Measurements from ENCODE around the gene SRSF4.
"Not testable (repeated sequence)": the region's sequence is repeated elsewhere in the genome, so short reads cannot be mapped to it uniquely, and the experiment has no call there.

SRSF4 gene

DNA sequence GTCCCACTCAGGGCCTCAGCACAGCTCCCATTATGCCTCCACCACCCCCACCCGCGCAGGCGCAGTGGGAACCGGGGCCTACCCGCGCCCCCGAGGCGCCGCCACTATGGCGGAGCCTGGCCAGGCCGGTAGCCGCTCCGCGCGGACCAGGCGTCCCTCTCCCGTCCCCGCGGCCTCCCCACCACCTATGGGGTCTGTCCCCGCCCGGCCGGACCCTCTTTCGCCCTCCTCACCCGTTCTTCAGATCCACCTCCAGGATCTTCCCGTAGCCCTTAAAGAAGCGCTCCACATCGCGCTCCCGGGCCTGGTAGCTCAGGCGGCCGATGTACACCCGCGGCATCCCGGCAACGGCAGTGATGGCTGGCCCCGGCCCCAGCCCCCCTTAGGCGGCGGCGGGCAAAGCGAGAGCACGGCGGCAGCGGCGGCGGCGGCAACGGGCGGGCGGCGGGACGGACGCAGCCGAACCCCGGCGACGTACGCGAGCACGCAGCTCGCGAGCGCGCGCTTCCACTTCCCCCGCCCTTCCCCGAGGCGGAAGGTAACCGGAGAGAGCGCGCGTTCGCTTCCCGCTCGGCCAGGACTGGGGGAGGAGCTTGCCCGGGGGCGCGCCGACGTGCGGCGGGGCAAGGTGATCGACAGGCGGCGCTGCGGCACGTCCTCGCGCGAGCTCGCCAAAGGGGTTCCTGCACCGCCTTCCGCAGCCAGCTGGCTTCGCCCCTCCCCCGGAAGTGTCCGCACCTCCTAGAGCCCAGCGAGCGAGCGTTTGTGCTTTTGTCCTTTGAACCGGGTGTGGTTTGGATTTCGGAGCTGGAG is at the start of gene SRSF4:
SRSF4 (minus strand) TSS at position 488 of the 813 bp plus-strand sequence; CDS start at position 340, 148 bp downstream.
- peak; percentile 80 to 99 (median 95) for DNase-seq

- peak; percentile 53 to 96 (median 88) for DNase-seq
Measured at GRCh38 chr1:29230553-29231378, 49.1 kb upstream of the SRSF4 start, which contains the start of gene MECR. MECR (minus strand) TSS chr1:29230934; CDS start chr1:29230906, 28 bp downstream.

GRCh38 chr1:29230204-29230552 is 48.5 kb upstream of the SRSF4 start:
- DNase-seq, result no peak

DNA sequence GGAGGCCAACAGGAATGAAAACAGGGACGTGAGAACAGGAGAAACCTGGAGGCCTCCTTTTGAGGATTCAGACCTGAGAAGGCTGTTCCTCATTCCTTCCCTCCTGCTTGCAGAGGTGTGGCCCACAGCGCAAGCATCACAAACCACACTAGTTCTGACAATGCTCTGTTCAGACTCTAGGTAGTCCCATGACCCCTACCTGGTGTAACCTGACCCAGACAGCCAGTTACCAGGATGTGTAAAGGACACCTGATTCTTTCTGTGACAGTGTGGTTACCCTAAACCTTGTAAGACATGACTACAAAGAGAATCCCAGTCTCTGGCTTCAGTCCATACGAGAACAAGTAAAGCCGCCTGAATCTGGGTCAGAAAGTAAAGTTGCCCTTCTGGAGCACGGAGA is 45.8 kb upstream of the SRSF4 start:
- DNase-seq, result no peak

GRCh38 chr1:29225361-29225760 is 43.7 kb upstream of the SRSF4 start:
- DNase-seq, result no peak

GRCh38 chr1:29224356-29224837 is 42.7 kb upstream of the SRSF4 start:
- DNase-seq, result no peak

DNA sequence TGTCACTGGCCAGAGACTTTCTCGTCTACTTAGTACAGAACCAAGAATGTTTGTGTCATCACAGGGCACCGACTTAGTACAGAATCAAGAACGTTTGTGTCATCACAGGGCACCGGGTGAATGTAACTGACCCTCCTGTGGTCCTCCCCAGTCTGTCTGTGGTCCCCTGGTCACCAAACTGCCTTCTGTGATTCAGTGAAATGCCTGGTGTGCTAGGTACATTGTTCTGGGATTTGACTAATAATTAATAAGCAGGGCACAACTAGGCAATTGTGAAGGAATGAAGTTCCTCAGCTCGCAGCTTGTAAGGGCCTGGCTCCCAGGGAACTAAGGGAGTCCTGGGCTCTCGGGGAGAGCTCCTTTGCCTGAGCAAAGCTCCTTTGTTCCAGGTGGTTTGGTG is 41.8 kb upstream of the SRSF4 start:
- no peak for DNase-seq

DNA sequence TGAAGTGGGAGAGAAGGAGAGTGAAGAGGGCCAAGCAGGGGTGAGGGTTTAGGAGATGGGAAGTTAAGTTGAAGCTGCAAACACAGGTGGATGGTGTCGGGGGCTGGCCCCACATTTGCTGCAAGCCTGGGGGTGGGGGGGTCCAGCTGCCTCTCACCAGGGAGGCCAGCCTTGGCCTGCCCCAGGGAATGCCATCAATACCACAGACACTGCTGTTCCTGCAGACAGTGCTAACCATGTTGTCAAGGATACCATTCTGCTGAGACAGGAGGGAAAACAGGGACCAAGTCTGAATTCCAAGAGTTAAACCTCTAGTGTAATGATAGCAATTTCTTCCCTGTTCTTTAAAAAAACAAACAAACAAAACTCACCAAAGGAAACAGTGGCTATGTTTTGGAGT is 41.0 kb upstream of the SRSF4 start:
- DNase-seq, result no peak

DNA sequence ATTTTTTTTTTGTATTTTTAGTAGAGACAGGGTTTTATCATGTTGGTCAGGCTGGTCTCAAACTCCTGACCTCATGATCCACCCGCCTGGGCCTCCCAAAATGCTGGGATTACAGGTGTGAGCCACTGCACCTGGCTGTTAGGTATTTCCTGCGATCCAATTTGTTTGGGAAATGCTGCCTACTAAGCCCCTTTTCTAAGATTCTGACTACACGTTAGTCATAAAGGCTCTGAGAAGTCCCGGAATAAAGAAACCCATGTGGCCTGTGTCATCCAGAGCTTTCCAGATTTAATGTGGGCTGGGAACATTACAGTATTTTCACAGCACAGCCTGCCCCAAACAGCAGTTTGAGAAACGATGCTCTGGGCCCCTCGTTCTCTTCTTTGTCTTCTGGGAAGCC is 40.6 kb upstream of the SRSF4 start:
- DNase-seq, result not testable (repeated sequence)

- DNase-seq, result no peak
Measured at GRCh38 chr1:29221296-29221695, 39.6 kb upstream of the SRSF4 start.

GRCh38 chr1:29218223-29218622 is 36.5 kb upstream of the SRSF4 start:
- no peak for DNase-seq

DNA sequence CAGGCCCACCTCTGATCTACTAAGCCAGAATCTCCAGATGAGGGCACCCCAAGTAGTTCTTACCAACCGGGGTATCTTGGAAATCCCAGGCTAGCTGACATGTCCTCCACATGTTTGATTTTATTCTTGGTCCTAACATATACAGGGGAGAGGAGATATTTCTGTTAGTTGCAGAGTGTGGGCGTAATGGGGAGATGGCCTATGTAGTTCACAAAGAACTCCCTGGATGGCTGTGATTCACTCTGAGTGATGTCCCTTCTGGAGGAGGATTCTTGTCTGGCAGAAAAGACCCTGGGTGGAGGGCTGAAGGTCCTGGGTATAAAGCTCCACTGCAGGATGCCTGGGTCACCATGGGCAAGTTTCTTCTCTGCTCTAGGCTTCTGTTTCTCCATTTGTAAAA is 35.9 kb upstream of the SRSF4 start:
- no peak for DNase-seq

GRCh38 chr1:29213055-29213454 is 31.4 kb upstream of the SRSF4 start:
- no peak for DNase-seq

- peak in 2 of 14 donors; percentile 2 to 67 for DNase-seq
Measured at GRCh38 chr1:29211086-29212030, 29.7 kb upstream of the SRSF4 start.

DNA sequence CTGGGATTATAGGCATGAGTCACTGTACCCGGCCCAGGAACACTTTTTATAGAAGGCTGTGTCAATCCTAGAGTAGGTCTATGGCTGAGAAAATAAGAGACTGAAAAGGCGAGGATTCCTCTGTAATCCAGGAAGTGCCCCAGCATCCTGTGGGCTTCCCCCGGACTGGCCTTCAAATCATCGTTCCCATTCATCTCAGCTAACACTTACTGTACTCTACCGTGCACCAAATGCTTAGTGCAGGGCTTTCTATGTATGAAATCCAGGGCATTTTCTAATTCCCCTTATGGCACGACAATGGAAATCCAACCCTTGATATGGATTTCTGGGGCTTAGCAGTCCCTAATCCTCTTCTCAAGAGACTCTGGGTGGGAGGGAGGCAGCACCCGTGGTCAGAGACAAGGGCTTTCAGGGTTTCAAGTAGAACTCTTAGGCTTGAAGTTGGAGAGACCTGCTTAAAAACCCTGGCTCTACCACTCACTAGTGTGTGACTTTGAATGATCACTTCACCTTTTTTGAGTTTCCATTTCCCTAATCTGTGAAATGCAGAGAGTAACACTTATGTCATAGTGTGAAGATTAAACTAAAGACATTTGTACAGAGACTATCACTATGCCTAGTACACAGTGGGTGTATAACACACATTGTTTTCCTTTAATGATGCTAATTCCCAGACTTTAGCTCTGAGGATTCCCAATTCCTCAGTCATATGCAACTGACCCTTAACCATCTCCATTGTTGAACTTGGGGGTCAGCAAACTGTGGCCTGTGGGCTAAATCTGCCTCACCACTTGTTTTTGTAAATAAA is 28.8 kb upstream of the SRSF4 start:
- DNase-seq, result no peak

- no peak for DNase-seq
Measured at GRCh38 chr1:29209173-29209572, 27.5 kb upstream of the SRSF4 start.

GRCh38 chr1:29208442-29208841 is 26.7 kb upstream of the SRSF4 start:
- DNase-seq, result no peak

DNA sequence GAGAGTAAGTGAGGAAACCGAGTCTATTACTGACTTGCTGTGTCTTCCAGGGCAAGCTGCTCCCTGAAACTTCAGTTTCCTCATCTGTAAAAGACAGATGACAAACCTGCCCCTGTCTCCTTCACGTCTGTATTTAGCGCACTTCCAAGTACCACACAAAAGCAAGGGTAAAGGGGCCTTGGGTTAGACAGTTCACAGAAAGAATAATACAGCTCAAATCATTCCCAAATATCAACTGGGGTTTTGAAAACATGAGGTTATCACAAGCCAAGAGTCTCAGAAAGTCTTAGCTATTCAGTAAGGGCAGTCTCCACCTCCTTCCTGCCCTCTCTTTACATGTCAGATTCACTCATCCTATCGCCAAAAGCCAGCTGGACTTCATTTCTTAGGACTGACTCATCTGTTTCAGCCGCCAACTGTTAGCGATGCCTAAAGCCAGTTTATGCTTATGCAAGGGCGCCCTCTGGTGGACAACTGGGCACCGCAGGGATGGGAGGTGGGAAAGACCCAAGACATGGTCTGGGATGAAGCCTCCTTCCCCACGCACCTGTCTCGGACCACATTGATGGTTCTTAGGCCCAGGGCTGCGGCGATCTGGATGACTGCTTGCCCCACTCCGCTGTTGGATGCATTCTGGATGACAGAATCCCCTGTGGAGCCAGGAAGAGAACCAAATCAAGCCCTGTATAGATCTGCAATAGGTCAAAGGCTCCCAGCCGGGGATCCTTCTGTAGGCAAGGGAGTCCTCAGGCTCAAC is 21.1 kb upstream of the SRSF4 start:
- DNase-seq, result peak; percentile 6 to 94 (median 76)

DNA sequence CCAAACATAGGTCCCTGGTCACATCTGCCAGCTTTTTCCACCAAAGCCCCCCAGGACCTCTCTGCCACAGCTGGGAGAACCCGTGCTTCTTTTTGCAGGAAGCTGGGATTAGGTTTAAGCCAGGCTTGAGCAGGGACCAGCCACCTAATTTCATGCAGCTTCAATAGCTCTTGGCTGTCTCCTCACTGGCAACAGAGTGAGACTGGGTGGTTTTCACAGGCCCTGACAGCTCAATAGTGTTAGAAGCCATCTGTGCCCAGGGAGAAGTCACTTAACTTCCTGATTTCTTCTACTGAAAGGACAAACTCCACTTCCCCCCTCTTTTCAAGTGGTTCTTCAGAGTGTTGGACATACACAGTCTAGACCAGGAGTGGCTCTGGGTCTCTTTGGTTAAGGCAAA is 20.4 kb upstream of the SRSF4 start:
- no peak for DNase-seq

DNA sequence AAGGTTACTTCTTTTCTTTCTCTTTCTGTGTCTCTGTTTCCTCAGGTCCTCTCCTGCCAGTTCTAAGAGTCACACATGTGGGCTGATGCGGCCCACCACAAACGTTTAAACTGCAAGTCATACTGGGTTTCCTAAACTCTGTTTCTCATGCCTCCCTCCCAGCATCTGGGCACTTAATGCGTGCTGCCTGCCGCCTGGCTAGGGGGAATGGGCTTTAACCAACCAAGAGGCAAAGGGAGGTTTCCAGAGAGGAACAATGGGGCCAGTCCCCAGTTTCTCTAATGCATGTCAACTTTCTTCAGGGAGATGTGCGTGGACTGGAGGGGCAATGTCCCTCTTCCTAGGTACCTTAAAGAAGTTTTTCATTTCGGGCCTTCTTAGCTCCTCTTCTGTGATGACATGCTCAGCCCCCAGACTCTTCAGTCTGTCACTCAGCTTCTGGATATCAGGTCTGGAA is 19.9 kb upstream of the SRSF4 start:
- no peak for DNase-seq

Data from C1 segment of cervical spinal cord (tissue), 14 donors.